ENCODE results near the gene KLHL35.

- peak; percentile 41 for TF ChIP-seq CTCF (IDR thresholded peaks at IDR 0.05; ENCODE audit: low read depth, low read length, missing input control)
- TF ChIP-seq, protein P1, sequence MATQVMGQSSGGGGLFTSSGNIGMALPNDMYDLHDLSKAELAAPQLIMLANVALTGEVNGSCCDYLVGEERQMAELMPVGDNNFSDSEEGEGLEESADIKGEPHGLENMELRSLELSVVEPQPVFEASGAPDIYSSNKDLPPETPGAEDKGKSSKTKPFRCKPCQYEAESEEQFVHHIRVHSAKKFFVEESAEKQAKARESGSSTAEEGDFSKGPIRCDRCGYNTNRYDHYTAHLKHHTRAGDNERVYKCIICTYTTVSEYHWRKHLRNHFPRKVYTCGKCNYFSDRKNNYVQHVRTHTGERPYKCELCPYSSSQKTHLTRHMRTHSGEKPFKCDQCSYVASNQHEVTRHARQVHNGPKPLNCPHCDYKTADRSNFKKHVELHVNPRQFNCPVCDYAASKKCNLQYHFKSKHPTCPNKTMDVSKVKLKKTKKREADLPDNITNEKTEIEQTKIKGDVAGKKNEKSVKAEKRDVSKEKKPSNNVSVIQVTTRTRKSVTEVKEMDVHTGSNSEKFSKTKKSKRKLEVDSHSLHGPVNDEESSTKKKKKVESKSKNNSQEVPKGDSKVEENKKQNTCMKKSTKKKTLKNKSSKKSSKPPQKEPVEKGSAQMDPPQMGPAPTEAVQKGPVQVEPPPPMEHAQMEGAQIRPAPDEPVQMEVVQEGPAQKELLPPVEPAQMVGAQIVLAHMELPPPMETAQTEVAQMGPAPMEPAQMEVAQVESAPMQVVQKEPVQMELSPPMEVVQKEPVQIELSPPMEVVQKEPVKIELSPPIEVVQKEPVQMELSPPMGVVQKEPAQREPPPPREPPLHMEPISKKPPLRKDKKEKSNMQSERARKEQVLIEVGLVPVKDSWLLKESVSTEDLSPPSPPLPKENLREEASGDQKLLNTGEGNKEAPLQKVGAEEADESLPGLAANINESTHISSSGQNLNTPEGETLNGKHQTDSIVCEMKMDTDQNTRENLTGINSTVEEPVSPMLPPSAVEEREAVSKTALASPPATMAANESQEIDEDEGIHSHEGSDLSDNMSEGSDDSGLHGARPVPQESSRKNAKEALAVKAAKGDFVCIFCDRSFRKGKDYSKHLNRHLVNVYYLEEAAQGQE (IDR thresholded peaks at IDR 0.05), result no peak
- TF ChIP-seq NR2F2 (IDR thresholded peaks at IDR 0.05), result no peak
- no peak for TF ChIP-seq FOXA1 (IDR thresholded peaks at IDR 0.05)
- TF ChIP-seq TAF1 (conservative IDR thresholded peaks at IDR 0.05), result no peak
- no peak for TF ChIP-seq EGR1 (IDR thresholded peaks at IDR 0.05; ENCODE audit: low read depth in 2 of 2)
- TF ChIP-seq, protein P2, sequence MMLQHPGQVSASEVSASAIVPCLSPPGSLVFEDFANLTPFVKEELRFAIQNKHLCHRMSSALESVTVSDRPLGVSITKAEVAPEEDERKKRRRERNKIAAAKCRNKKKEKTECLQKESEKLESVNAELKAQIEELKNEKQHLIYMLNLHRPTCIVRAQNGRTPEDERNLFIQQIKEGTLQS (IDR thresholded peaks at IDR 0.05), result no peak
- TF ChIP-seq YY1 (IDR thresholded peaks at IDR 0.05), result no peak
- TF ChIP-seq JUND (IDR thresholded peaks at IDR 0.05), result no peak
- TF ChIP-seq SP1 (IDR thresholded peaks at IDR 0.05), result no peak
- no peak for TF ChIP-seq GABPA (IDR thresholded peaks at IDR 0.05 in 1 of 2, conservative IDR thresholded peaks at IDR 0.05 in 1 of 2)
- peak in 1 of 2 donors; percentile 61 for TF ChIP-seq RAD21 (IDR thresholded peaks at IDR 0.05)
- TF ChIP-seq RXRA (IDR thresholded peaks at IDR 0.05), result no peak
These were observed 18.1 kb upstream of the KLHL35 start for GRCh38 chr11:75450826-75451821.

Data from liver (tissue), 3 donors.